ENCODE data around the gene C17orf50.

C17orf50 gene

GRCh38 chr17:35760587-35760986, at the start of gene C17orf50:
Gene C17orf50 (plus strand): TSS chr17:35760887. CDS start chr17:35760942, 55 bp downstream.
- no peak for DNase-seq (ENCODE audit: low spot score)

DNA sequence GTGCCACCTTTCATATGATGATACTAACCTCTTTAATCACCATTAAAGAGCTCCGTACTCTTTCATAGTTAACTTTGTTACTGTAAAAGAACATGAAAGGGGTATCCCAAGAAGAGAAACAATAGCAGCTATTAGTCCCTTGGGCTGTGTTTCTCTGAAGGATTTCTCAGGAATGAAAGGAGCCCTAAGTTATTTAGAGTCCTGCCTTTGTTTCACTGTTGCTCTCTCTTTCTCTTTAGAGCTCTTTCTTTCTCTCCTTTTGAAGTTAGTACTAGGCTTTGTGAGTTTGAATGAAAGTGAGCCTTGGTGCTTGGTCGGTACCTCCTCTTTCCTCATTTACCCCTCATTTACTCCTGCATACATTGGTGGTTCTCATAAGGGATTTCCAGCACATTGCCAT, 49.7 kb upstream of the C17orf50 start:
- no peak for DNase-seq (ENCODE audit: low spot score)

- no peak for DNase-seq (ENCODE audit: low spot score)
Measured at GRCh38 chr17:35713069-35713728, 47.5 kb upstream of the C17orf50 start.

DNA sequence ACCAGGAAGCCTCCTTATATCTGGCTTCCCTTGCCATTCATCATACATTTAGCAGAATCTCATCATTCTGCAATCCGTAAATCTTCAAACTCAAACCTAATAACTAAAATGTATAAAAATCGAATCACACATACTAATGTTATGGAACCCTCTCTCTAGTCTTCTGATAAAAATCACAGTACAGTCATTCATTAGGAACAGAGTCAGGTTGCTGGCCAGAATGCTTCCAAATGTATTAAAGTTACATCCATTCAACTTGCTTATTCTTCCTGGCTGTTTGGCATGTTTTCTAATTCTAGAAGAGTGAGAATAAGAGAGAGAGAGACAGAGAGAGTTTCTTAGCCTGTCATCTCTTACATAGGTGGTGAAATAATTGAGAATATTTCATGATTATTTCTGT, 45.7 kb upstream of the C17orf50 start:
- no peak for DNase-seq (ENCODE audit: low spot score)

GRCh38 chr17:35715416-35715815, 45.3 kb upstream of the C17orf50 start:
- DNase-seq (ENCODE audit: low spot score) = no peak

DNA sequence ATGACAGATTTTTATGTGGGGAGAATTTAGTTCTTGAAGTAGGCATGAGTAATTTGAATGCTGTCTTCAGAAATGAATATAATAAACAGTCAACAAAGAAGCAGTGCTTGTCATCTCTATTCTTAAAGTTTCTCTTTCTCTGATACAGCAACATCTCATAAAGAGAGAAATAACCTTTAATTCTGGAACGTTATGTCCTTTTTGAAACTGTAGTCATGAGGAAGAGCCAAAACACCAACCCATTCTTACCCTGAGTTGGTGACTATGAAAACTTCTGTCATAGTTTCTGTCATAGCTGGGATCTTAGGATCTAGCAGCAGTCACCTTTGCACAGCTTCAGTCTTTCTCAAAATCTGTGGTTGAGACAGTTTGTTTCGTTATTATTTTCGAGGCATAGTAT, 44.5 kb upstream of the C17orf50 start:
- DNase-seq (ENCODE audit: low spot score) = no peak

DNA sequence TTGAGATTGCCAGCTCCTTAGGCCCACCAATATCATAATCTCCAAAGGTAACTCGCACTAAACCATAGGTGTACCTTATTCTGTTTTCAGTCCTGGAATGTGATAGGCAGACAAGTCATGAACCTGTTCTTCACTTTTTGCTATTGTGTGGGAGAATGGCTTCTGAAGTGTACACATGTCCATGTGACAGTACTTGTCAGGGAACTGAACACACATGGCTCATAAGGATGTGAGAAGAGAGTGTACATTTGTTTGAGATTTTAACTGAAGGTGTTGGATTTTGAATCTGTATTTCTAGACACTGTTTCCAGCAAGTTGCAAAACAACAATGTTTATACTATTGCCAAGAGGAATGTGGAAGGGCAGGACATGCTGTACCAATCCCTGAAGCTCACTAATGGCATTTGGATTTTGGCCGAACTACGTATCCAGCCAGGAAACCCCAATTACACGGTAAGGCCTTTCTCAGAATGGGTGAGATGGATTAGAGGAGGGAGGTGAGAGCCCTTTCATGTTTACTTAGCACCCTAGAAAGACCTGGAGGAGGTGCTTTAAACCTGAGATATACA, 43.7 kb upstream of the C17orf50 start:
- no peak for DNase-seq (ENCODE audit: low spot score)

GRCh38 chr17:35717475-35717874, 43.2 kb upstream of the C17orf50 start:
- DNase-seq (ENCODE audit: low spot score) = no peak

DNA sequence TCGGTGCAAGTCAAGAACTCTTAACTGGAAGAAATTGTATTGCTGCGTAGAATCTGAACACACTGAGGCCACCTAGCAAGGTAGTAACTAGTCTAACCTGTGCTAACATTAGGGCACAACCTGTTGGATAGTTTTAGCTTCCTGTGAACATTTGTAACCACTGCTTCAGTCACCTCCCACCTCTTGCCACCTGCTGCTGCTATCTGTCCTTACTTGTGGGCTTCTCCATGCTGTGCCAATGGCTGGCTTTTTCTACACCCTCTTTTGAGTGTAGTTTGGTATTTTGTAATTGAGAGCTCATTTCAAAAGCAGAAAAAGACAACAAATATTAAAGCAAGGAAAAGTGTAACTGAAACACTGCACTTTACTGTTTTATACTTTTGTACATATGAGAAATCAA, 37.0 kb upstream of the C17orf50 start:
- DNase-seq (ENCODE audit: low spot score) = no peak

DNA sequence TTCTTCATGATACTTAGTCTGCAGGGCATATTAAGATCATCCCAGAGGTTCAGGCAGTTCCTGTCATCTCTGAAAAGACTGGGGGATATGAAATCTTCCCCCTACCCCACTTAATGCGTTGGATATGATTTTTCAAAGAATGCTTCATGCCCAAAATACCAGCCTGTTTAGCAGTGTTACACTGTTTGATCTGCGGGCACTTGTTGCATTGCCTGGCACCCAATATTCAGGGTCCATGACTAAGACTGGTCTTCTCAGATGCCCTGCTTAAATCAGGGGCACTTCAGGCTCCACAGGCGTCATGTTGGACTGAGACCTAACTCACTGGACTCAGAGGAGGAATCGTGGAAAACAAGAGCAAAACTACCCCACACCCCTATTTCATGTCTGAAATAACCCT, 35.6 kb upstream of the C17orf50 start:
- no peak for DNase-seq (ENCODE audit: low spot score)

- DNase-seq (ENCODE audit: low spot score) = no peak
Measured at GRCh38 chr17:35725802-35726126, 34.9 kb upstream of the C17orf50 start.

- no peak for DNase-seq (ENCODE audit: low spot score)
Measured at GRCh38 chr17:35726127-35726952, 34.3 kb upstream of the C17orf50 start.

DNA sequence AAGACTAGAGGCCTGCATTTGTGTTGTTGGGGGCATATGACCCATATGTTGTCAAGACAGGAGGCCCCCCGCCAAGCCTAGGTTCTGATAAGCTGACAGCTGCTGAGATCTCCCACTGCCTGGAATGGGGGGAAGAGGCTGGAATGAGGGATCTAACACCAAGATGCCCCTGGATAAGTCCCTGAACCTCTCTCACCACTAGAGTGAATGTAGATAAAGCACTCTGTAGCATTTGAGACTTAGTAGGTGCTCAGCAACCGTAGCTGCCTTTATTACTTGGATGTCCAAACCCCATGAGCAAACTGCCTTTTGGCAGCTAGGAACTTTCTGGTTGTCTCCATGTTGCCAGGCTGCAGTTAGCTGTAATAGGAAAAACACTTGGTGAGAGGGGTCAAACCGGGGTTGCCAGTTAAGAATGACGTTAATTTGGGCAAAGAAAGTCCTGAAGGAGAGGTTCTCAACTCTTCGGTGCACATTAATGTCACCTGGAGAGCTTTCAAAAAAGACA, 33.7 kb upstream of the C17orf50 start:
- DNase-seq (ENCODE audit: low spot score) = no peak

DNA sequence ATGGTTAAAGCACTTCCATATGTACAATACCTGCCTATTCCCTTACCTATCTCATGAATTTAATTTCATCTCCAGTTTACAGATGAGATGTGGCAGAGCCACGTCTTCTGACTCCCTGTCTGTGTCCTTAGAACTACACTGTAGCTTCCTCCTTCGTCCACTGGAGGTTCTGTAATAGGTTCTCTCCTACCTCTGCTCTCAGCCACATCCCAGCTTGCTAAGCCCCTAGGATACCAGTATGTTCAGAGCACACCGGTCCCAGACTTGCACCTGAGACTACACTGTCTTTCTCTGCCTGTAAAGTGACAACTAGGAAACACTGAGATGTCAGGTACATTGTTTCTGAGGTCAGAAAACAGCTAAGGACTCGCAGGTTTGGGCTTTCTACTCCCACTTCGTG, 33.1 kb upstream of the C17orf50 start:
- DNase-seq (ENCODE audit: low spot score) = no peak

- DNase-seq (ENCODE audit: low spot score) = no peak
Measured at GRCh38 chr17:35728551-35728950, 32.1 kb upstream of the C17orf50 start.

DNA sequence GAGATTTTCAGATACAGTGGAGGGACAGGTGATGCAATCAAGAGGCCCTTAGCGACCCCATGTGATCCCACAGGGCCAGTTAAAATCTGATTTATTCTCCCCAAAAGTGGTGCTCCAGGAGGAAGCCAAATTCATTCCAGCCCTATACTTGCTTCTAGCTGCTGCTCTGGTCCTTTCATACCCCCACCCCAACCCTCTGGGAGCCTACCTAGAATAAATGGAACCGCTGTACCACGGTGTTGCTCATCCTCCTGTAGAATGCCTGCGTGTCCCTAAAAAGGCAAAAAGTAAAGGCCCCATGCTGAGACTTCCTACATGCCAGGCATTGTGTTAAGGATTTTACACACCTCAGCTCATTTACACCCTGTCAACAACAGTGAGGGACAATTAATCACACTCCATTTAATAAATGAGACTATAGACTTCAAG, 31.3 kb upstream of the C17orf50 start:
- DNase-seq (ENCODE audit: low spot score) = no peak

GRCh38 chr17:35730400-35731005, 30.2 kb upstream of the C17orf50 start:
- DNase-seq (ENCODE audit: low spot score) = no peak

DNA sequence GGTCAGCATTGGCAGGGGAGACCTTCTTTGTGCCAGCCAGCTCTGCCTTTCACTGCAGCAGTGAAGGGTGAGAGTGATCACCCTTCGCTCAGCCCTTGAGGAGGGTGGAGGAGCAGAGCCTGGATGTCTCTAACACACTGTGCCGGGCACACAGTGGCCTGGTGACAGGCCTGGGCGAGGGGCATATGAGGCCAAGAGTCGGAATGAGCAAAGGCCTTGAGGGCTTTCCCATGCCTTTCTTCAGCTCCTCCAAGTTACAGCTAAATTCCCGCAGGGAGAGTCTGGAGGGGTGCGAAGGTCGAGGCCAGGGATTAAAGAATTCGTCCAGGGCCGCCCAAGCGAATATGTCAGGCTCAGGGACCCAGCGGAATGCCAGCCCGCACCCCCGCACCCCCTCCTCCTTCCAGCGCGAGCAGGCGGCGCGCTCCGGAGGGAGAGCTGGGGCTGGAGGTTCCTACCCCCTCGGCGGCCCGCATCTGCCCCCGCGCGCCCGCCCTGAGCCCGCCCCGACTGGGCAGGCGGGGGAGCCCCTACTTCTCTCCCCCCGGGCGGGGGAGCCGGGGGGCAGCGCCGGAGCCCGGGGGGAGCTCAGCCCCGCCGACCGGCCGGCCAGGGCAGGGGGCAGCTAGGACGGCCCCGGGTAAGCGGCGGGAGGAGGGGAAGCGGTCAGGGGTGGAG, 29.3 kb upstream of the C17orf50 start, which contains the start of gene RASL10B:
RASL10B (plus strand) TSS at position 401 of the 678 bp plus-strand sequence. CDS start 3,546 bp downstream, outside the sequence.
- DNase-seq (ENCODE audit: low spot score) = no peak

DNA sequence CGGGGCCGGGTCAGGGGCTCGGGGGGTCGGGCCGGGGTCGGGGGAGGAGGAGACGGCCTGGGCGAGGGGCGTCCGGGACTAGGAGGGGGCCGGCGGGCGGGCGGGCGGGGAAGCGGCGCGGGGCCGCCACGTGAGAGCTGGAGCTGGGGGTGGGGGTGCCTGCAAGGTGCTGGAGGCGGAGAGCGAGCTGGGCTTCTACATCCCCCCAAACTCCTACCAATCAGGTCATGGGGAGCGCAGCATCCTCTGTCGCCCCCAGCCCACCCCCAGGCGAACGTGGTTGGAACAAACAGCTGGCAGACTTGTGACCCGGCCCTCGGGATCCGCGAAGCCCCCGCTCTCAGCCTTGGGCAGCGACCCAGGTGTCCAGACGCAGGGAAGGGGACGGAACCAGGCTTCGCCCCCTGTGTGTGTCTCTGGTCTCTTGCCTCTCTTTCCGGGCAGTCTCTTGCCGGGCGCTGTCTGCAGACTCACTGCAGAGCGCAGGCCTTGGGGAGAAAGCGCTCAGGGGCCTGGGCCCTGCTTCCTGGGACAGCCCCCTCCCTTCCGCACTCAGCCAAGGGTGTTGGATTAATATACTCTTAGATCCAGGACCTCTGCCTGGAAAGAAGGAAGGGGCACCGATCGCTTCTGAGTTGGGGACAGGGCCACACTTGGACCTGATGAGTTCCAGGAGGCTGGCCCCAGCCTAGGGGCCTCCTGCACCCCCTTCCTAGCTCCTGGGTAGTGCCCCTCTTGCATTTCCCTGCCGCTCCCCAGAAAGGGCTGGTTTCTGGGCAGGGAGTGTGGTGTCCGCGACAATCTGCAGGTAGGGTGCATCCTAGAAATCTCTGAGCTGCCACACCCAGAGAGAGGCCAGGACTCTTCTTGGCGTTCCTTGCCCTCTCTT, 28.5 kb upstream of the C17orf50 start:
- no peak for DNase-seq (ENCODE audit: low spot score)

GRCh38 chr17:35732806-35733136, 27.9 kb upstream of the C17orf50 start:
- DNase-seq (ENCODE audit: low spot score) = no peak

DNA sequence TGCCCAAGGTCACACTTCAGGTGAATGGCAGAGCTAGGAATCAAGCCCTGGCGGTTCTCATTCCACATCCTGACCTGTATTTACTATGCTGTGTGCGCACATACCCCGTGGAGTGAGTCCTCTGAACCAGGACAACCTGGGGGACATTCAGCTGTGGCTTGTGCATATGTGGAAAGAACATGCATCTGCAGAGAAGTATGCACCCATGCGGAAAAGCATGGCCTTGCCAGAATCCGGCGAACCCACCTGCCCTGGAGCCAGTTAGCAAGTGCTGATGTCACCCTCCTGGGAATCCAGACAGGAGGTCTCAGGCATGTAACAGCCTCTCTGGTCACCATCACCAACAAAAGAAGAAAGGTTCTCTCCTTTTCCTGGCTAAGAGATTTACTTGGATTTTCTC, 27.3 kb upstream of the C17orf50 start:
- no peak for DNase-seq (ENCODE audit: low spot score)

All from activated CD4-positive, alpha-beta T cell treated with anti-CD3 and anti-CD28 coated beads, Interleukin-2, Interleukin-4, amounts not matched to agents 100 ng/mL and 50 ng/mL, durations not matched to agents 16 hours and 8 hours (primary cell).